ENCODE results near the gene KIF6. TPM values are rescaled to one million over a fixed set of nuclear protein-coding genes. Genes with fewer than 3 reads are reported as not detected.

The KIF6 gene
- total RNA-seq, 2 donors from 2014 or later: 0.09 to 0.97 TPM

GRCh38 chr6:39702265-39702664 lies 22.9 kb downstream of the KIF6 start:
- no peak overlapping the region for H3K4me3 ChIP-seq
- DNase-seq (ENCODE audit: low spot score): no peak
- intact Hi-C loops (cut with DNase I): no loop called here
- H3K4me1 ChIP-seq (replicated peaks): no peaks in the 10 kb centered on the region
- H3K27me3 ChIP-seq (replicated peaks; ENCODE audit: insufficient read depth): no peaks in the 10 kb centered on the region
- no peak overlapping the region for H3K27ac ChIP-seq
- TF ChIP-seq POLR2AphosphoS5 (IDR thresholded peaks at IDR 0.05) (no peak), CTCF (IDR thresholded peaks at IDR 0.05) (no peak), POLR2A (IDR thresholded peaks at IDR 0.05) (no peak)
- H3K9me3 ChIP-seq: no peaks in the 10 kb centered on the region
- 90% methylated on average over 4 of the region's 4 CpGs for WGBS
- H3K36me3 ChIP-seq: no peaks in the 10 kb centered on the region

- DNase-seq (ENCODE audit: low spot score): no peak
- Histone ChIP-seq H3K27ac (no peak overlapping the region), H3K4me1 (replicated peaks) (no peaks in the 10 kb centered on the region), H3K9me3 (no peaks in the 10 kb centered on the region), H3K36me3 (no peaks in the 10 kb centered on the region), H3K27me3 (replicated peaks; ENCODE audit: insufficient read depth) (no peaks in the 10 kb centered on the region), H3K4me3 (no peak overlapping the region)
- no peak for TF ChIP-seq CTCF (IDR thresholded peaks at IDR 0.05)
- TF ChIP-seq POLR2AphosphoS5 (IDR thresholded peaks at IDR 0.05): no peak
- intact Hi-C loops (cut with DNase I): no loop called here
- 92% methylated on average over 1 of the region's 1 CpG for WGBS
Measured at GRCh38 chr6:39700362-39700761, 24.8 kb downstream of the KIF6 start.

- TF ChIP-seq POLR2AphosphoS5 (IDR thresholded peaks at IDR 0.05) (no peak), CTCF (IDR thresholded peaks at IDR 0.05) (no peak), POLR2A (IDR thresholded peaks at IDR 0.05) (no peak)
- Histone ChIP-seq H3K27me3 (replicated peaks; ENCODE audit: insufficient read depth) (no peaks in the 10 kb centered on the region), H3K4me3 (no peak overlapping the region), H3K9me3 (no peaks in the 10 kb centered on the region), H3K4me1 (replicated peaks) (no peaks in the 10 kb centered on the region), H3K36me3 (no peaks in the 10 kb centered on the region), H3K27ac (no peak overlapping the region)
- intact Hi-C loops (cut with DNase I): no loop called here
- DNase-seq (ENCODE audit: low spot score): no peak
- 95% methylated on average over 1 of the region's 1 CpG for WGBS
Measured at GRCh38 chr6:39698789-39699188, 26.4 kb downstream of the KIF6 start.

GRCh38 chr6:39696986-39697788 lies 28.0 kb downstream of the KIF6 start:
- no peaks in the 10 kb centered on the region for H3K27me3 ChIP-seq (replicated peaks; ENCODE audit: insufficient read depth)
- H3K4me3 ChIP-seq: no peak overlapping the region
- no peak overlapping the region for H3K27ac ChIP-seq
- WGBS: 82% methylated on average over 4 of the region's 4 CpGs
- intact Hi-C loops (cut with DNase I): no loop called here
- no peaks in the 10 kb centered on the region for H3K36me3 ChIP-seq
- TF ChIP-seq POLR2AphosphoS5 (IDR thresholded peaks at IDR 0.05): no peak
- no peak for TF ChIP-seq POLR2A (IDR thresholded peaks at IDR 0.05)
- no peak for TF ChIP-seq CTCF (IDR thresholded peaks at IDR 0.05)
- H3K4me1 ChIP-seq (replicated peaks): no peaks in the 10 kb centered on the region
- DNase-seq (ENCODE audit: low spot score): no peak
- H3K9me3 ChIP-seq: no peaks in the 10 kb centered on the region

GRCh38 chr6:39695447-39695846 lies 29.8 kb downstream of the KIF6 start:
- no peak for TF ChIP-seq CTCF (IDR thresholded peaks at IDR 0.05)
- TF ChIP-seq POLR2A (IDR thresholded peaks at IDR 0.05): no peak
- TF ChIP-seq POLR2AphosphoS5 (IDR thresholded peaks at IDR 0.05): no peak
- no peak overlapping the region for H3K4me3 ChIP-seq
- DNase-seq (ENCODE audit: low spot score): no peak
- no peaks in the 10 kb centered on the region for H3K36me3 ChIP-seq
- H3K27ac ChIP-seq: no peak overlapping the region
- H3K9me3 ChIP-seq: no peaks in the 10 kb centered on the region
- intact Hi-C loops (cut with DNase I): no loop called here
- no peaks in the 10 kb centered on the region for H3K4me1 ChIP-seq (replicated peaks)
- no peaks in the 10 kb centered on the region for H3K27me3 ChIP-seq (replicated peaks; ENCODE audit: insufficient read depth)
